HEK293 (cell line): ENCODE measurements around the gene OR4F6.
"Not testable (repeated sequence)": the region's sequence is repeated elsewhere in the genome, so short reads cannot be mapped to it uniquely, and the experiment has no call there.

ENCODE experiments used
- CTCF ChIP-seq: fragments of 450-650 bp; formaldehyde crosslinking; IDR thresholded peaks from 2 replicates; pipeline ENCODE4 v1.5.1; 2016; ENCODE audit warnings: missing biosample characterization, missing genetic modification characterization
- GLI2 ChIP-seq: fragments of 450-650 bp; formaldehyde crosslinking; IDR thresholded peaks from 2 replicates; pipeline ENCODE4; 2017; ENCODE audit warnings: missing biosample characterization, missing genetic modification characterization, low read depth, borderline replicate concordance
- MZF1 ChIP-seq: fragments of 450-650 bp; formaldehyde crosslinking; IDR thresholded peaks from 2 replicates; pipeline ENCODE4 v1.5.1; 2017; ENCODE audit warnings: missing biosample characterization, missing genetic modification characterization, borderline replicate concordance
- SCRT2 ChIP-seq: fragments of 450-650 bp; formaldehyde crosslinking; IDR thresholded peaks from 2 replicates; pipeline ENCODE4 v1.5.1; 2016; ENCODE audit warnings: missing biosample characterization, missing genetic modification characterization
- ZBTB7A ChIP-seq: fragments of 450-650 bp; formaldehyde crosslinking; IDR thresholded peaks from 2 replicates; pipeline ENCODE4 v1.5.1; 2016; ENCODE audit warnings: low read depth, missing biosample characterization, missing genetic modification characterization
- ZNF174 ChIP-seq: fragments of 450-650 bp; formaldehyde crosslinking; IDR thresholded peaks from 2 replicates; pipeline ENCODE4 v1.5.0; 2017; ENCODE audit warnings: missing biosample characterization, mild to moderate bottlenecking, missing genetic modification characterization
- ZSCAN30 ChIP-seq: fragments of 450-650 bp; IDR thresholded peaks from 2 replicates; pipeline ENCODE4 v1.5.1; 2018; ENCODE audit warnings: missing biosample characterization, mild to moderate bottlenecking, missing genetic modification characterization, moderate library complexity
- TF ChIP-seq, protein P1 (sequence below): fragments of 450-650 bp; formaldehyde crosslinking; IDR thresholded peaks from 2 replicates; pipeline ENCODE4 v1.5.1; 2016; ENCODE audit warnings: missing biosample characterization, missing genetic modification characterization
- TF ChIP-seq, protein P2 (sequence below): fragments of 450-650 bp; formaldehyde crosslinking; IDR thresholded peaks from 2 replicates; pipeline ENCODE4 v1.5.1; 2016; ENCODE audit warnings: missing biosample characterization, missing genetic modification characterization, low read depth

DNA sequence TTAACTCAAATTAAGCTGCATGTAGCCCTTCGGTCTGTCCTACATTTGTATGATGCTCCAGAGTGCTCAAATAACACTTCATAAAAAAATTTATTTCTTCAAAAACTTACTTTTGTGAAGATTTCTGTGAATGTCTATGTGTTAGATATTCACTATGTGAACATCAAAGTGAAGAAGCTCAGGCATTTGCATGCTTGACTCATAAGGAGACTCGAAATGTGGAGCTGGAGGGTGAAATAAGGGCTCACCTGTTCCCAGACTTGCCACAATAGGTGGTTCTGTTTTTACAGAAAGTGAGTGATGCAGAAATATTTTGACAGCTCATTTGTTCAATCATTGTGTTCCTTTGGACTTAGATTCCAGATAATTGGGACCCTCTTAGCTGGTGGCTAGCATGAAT lies 16.9 kb upstream of the OR4F6 start:
- not testable (repeated sequence) for TF ChIP-seq CTCF (tag by site-specific recombination); ZSCAN30; ZBTB7A (tag by site-specific recombination); ZNF174 (tag by site-specific recombination); SCRT2 (tag by site-specific recombination); MZF1 (tag by site-specific recombination); GLI2 (tag by site-specific recombination)
- TF ChIP-seq, protein P1, sequence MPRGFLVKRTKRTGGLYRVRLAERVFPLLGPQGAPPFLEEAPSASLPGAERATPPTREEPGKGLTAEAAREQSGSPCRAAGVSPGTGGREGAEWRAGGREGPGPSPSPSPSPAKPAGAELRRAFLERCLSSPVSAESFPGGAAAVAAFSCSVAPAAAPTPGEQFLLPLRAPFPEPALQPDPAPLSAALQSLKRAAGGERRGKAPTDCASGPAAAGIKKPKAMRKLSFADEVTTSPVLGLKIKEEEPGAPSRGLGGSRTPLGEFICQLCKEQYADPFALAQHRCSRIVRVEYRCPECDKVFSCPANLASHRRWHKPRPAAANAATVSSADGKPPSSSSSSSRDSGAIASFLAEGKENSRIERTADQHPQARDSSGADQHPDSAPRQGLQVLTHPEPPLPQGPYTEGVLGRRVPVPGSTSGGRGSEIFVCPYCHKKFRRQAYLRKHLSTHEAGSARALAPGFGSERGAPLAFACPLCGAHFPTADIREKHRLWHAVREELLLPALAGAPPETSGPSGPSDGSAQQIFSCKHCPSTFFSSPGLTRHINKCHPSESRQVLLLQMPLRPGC = not testable (repeated sequence)
- TF ChIP-seq, protein P2, sequence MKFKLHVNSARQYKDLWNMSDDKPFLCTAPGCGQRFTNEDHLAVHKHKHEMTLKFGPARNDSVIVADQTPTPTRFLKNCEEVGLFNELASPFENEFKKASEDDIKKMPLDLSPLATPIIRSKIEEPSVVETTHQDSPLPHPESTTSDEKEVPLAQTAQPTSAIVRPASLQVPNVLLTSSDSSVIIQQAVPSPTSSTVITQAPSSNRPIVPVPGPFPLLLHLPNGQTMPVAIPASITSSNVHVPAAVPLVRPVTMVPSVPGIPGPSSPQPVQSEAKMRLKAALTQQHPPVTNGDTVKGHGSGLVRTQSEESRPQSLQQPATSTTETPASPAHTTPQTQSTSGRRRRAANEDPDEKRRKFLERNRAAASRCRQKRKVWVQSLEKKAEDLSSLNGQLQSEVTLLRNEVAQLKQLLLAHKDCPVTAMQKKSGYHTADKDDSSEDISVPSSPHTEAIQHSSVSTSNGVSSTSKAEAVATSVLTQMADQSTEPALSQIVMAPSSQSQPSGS (tag by site-specific recombination) = not testable (repeated sequence)
